HG03460 (cell line): Measurements from ENCODE around the gene C2CD2.

Source experiments
- ATAC-seq: cut with Tn5 transposase; IDR thresholded peaks from one replicate; pipeline ENCODE4 v1.9.1; 2021; ENCODE audit not compliant: unreplicated experiment

The C2CD2 gene

GRCh38 chr21:41933313-41934079, 20.3 kb downstream of the C2CD2 start:
- ATAC-seq, result no peak

DNA sequence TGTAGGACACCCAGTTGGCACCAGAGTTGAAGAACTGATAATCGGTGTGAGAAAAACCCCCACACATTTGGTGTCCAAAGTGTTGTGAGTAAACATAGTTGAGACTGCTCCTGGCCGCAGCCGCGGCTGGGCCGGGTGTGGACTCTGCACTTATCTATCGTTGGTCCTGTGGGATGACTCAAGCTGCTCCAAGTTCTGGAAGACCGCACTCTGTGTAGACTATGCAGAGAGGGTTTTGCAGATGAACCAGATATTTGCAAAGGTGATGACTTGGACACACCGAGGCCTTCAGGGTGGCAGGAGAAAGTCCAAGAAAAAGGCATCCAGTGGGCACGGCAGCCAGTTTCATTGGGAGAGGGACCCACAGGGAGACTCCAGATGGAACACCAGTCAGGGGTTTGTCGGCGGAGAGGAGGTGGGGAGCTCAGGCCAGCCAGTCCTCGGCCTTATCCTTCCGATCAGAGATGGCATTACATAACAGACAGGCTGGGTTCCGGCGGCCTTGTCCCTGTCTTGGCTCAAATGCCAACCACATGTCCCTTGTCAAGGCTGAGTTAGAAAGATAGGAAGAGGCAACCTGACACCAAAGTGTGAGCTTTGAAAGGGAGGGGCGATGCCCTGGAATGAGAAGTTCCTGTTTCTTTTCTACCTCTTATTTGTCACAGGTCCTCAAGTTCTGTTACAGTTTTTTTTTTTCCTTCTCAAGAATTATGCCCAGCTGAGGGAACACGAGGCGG, 21.1 kb downstream of the C2CD2 start:
- ATAC-seq, result no peak

DNA sequence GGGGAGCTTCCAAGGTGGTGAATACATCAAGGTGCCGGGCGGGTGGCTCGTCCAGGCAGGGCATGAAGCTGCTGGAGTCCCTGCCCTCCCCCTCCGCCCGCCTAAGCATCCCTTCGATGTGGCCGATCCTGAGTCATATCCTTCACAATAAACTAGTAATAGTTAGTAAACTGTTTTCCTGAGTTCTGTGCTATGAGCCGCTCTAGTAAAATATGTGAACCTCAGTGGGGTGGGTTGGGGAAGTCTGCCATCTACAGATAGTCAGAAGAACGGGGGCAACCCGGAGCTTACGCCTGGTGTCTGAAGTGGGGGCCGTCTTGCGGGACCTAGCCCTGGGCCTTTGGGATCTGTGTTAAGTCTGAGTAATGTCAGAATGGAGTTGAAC, 21.6 kb downstream of the C2CD2 start:
- no peak for ATAC-seq

GRCh38 chr21:41931041-41931451, 22.8 kb downstream of the C2CD2 start:
- no peak for ATAC-seq

- no peak for ATAC-seq
These were observed 24.6 kb downstream of the C2CD2 start for GRCh38 chr21:41929248-41929647.

DNA sequence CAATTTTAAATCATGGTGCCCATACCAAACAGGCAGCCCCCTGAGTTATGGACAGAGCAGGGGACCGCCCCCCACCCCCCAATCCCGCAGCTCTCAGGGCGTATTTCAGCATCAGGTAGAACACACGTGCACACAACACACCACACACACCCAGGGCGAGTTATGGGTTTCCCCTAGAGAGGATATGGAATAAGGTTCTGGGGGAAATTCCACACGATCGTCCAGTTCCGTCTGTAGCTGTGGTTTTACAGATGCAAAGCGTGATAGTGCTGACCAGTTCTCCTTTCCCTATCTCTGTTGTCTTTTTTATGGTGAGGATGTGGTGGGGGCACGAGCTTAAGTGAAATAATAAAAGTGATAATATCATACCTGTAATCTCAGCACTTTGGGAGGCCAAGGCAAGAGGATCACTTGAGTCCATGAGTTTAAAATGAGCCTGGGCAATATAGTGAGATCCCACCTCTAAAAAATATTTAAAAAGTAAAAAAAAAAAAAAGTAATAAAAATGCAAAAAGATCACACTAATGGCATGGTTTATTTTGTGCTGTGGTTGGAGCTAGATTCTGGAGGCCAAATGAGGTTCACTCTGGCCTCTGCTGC, 25.1 kb downstream of the C2CD2 start:
- ATAC-seq, result peak; percentile 39

DNA sequence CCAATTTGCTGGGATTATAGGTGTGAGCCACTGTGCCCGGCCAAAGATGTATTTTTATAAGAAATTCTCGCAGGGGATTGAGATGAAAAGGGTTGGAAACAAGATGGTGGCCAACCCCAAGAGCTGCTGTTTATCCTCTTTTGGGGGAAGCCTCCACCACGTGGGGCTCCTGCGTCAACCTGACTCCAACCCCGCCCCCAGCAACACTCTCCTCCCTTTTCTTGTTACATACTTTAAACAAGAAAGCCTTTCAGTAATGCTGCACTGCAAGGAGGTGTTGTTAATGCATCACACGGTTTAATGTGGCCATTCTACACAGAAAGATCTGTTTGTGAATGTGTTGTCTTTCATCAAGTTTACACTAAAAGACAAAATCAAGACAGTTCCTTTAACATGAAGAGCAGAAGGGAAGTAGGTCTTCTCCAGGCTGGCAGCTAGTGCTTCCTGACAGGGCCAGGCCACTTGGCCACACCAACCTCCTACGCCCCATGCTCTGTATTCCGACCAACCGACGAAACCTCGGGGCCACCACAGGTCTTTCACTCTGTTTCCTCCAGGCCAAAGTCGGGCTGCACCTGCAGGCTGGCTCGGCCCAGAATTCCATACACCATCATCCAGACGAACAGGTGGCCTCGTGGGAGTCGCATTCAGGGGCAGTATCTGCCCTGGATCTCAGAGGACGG, 25.9 kb downstream of the C2CD2 start:
- ATAC-seq, result no peak

DNA sequence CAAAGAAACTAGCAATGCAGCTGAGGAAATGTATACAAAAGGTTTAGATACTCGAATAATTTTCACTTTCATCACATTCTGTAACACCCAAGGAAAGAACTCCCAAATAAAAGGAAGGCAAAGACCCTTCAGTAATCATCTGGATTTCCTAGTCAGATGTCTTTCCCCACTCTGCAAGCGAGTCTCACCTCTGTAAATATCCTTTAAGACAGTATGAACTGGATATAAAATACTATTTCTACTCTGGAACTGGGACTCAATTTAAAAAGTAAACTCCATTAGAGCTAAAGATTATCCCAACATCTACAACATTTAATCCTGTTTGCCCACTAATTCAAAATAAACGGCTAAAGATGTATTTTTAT, 27.0 kb downstream of the C2CD2 start:
- no peak for ATAC-seq

- no peak for ATAC-seq
These were observed 27.6 kb downstream of the C2CD2 start for GRCh38 chr21:41926117-41926806.

GRCh38 chr21:41925767-41926116, 28.1 kb downstream of the C2CD2 start:
- ATAC-seq, result no peak

DNA sequence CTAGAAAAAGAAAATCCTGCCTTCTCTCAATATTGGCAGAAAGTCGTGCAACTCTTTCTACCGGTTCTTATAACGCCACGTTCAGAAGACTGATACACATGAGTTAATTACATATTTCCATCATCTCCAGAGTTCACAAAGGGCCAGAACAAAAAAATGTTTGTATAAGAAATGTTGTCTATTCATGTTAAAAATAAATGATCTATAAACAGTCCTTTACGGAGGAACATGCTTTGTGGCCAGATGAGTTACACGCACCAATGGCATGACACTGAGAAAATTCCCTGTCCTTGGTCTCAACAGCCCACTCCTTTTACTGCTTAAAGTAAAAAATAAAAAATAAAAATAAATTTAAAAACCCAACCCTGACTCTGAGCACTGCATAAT, 29.5 kb downstream of the C2CD2 start:
- no peak for ATAC-seq

GRCh38 chr21:41923631-41924367, 30.0 kb downstream of the C2CD2 start:
- no peak for ATAC-seq

- ATAC-seq, result no peak
These were observed 30.6 kb downstream of the C2CD2 start for GRCh38 chr21:41923186-41923585.

- no peak for ATAC-seq
These were observed 32.8 kb downstream of the C2CD2 start for GRCh38 chr21:41921021-41921420.

GRCh38 chr21:41920476-41920875, 33.3 kb downstream of the C2CD2 start:
- ATAC-seq, result no peak

DNA sequence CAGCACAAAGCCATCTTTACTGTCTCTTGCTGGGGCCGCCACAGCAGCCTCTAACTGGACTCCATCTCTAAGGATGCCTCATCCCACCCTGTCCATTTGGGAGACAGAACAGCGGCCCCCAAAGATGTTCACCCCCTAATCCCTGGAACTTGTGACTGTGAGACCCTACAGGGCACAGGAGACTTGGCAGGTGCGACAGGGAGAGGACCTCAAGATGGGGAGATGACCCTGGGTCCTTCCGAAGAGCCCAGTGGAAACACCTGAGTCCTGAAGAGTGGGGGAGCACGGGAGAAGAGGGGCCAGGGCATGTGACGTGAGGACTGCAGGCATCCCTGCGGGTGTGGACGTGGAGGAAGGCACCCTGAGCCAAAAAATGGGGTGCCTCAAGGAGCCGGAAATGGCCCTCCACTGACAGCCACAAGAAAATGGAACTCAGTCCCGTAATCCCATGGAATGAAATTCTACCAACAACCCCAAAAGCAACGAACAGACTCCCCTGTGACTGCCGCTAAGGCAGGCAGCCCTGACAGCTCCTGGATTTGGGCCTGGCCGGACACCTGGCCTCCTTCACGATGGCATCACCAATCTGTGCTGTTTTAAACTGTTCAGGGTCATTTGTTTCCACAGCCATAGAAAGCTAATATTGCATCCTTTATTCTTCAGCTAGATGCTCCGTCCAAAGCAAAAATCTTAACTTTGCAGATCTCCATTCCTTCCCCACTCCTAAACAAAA, 34.0 kb downstream of the C2CD2 start:
- ATAC-seq, result no peak

- no peak for ATAC-seq
These were observed 35.1 kb downstream of the C2CD2 start for GRCh38 chr21:41918561-41919358.

DNA sequence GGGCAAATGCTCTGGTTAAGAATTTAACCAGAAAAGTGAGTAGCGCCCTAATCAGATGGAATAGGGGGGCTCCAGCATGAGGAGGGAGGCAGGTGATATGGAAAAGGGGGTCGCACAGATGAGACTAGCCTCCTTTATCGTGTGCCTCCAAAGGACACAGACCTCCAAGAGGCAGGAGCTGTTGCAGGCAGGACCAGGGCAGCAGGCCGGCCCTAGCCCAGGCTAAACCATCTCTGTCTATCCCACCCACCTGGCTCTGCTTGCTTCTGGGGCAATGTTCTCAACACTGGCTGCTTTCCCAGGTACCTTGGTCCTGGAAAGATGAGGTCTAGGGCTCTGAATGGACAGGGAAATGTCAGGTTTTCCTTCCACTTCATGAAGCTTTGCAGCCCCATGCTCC, 36.3 kb downstream of the C2CD2 start:
- ATAC-seq, result no peak

DNA sequence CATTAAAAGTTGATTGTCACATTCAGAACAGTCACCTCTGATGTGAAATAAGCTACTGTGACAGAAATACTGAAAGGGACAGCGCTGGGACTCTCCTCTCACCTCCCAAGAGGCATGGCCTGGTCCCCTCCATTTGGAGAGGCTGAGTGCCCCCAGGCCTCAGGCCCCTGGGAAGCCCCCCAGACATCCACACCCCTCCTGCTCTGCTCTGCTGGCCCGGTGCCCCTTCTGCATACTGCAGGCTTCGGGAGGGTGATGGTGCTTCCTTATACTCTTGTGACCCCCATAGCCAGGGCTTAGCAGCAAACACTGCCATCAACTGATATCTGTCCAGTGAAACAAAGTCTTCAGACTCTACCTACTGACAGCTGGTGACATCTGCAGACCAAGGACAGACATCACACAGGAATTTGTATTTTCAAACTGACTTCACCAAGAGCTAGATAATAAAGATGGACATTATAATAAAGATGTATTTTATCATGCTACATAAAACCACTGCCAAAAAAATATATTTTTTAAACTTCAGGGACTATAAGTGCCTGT, 36.9 kb downstream of the C2CD2 start:
- ATAC-seq, result no peak
